Prostate gland (tissue), 2 donors: ENCODE results near the gene ADI1.

Source experiments
- CTCF ChIP-seq, 4 experiments: fragments of 200-600 bp in 2 of 4; fragments of 450-650 bp in 2 of 4; sonication (generic) in 2 of 4; IDR thresholded peaks; 1 replicate in 3 of 4; 2 replicates in 1 of 4; pipeline ENCODE4 v1.5.1; 2016 to 2019; ENCODE audit warnings: antibody characterized with exemption in 4 of 4, mild to moderate bottlenecking in 2 of 4, moderate library complexity in 2 of 4
- POLR2AphosphoS5 ChIP-seq: sonication (generic); formaldehyde crosslinking; IDR thresholded peaks from one replicate; pipeline ENCODE4 v1.6.1; 2017; ENCODE audit warnings: antibody characterized with exemption

GRCh38 chr2:3449086-3449485 lies 70.2 kb downstream of the ADI1 start:
- TF ChIP-seq CTCF (IDR thresholded peaks at IDR 0.05), result no peak
- TF ChIP-seq POLR2AphosphoS5, result no peak
